GM12874 (cell line): ENCODE measurements around the gene GP2.

Experiments
- CTCF ChIP-seq: IDR thresholded peaks from 2 replicates; pipeline ENCODE4 v1.5.1; 2011; ENCODE audit warnings: low read depth, mild to moderate bottlenecking, control low read depth, low read length, moderate library complexity; ENCODE audit not compliant: insufficient read depth

The GP2 gene

GRCh38 chr16:20325005-20325404 lies 2.3 kb downstream of the GP2 start:
- TF ChIP-seq CTCF: no peak

GRCh38 chr16:20323591-20324117 lies 3.7 kb downstream of the GP2 start:
- no peak for TF ChIP-seq CTCF

GRCh38 chr16:20322696-20323095 lies 4.6 kb downstream of the GP2 start:
- no peak for TF ChIP-seq CTCF

GRCh38 chr16:20321671-20322070 lies 5.6 kb downstream of the GP2 start:
- TF ChIP-seq CTCF: no peak

GRCh38 chr16:20320592-20320991 lies 6.7 kb downstream of the GP2 start:
- no peak for TF ChIP-seq CTCF

- no peak for TF ChIP-seq CTCF
Observed at GRCh38 chr16:20320178-20320577, 7.1 kb downstream of the GP2 start.

- no peak for TF ChIP-seq CTCF
Observed at GRCh38 chr16:20319406-20319805, 7.9 kb downstream of the GP2 start.
